ENCODE results near the gene SPRN. TPM values are rescaled to one million over a fixed set of nuclear protein-coding genes. Genes with fewer than 3 reads are reported as not detected.

The SPRN gene
- total RNA-seq, 1 donor from 2014 or later, result 0.06 TPM

- DNase-seq (ENCODE audit: low spot score), result peak; percentile 12
- TF ChIP-seq EZH2 (IDR thresholded peaks at IDR 0.05), result no peak
- no peak for TF ChIP-seq EZH2phosphoT487 (IDR thresholded peaks at IDR 0.05)
- no peak for TF ChIP-seq CTCF (IDR thresholded peaks at IDR 0.05)
- H3K27ac ChIP-seq, result peak overlapping the region; percentile 16
- peak overlapping the region; percentile 96 for H3K4me3 ChIP-seq
- H3K4me1 ChIP-seq, result peaks cover 11% of the 10 kb centered on the region
- peaks cover 16% of the 10 kb centered on the region for H3K4me1 Mint-ChIP-seq
- H2AFZ ChIP-seq (replicated peaks), result peak overlapping the region; percentile 19
- peaks cover 10% of the 10 kb centered on the region for H3K36me3 Mint-ChIP-seq
- no peaks in the 10 kb centered on the region for H3K9me3 Mint-ChIP-seq
- peaks cover 9% of the 10 kb centered on the region for H3F3A ChIP-seq (ENCODE audit: low read depth)
- H3K9ac ChIP-seq, result peak overlapping the region; percentile 78
- H4K20me1 ChIP-seq (ENCODE audit: low read depth), result peaks cover 6% of the 10 kb centered on the region
- H3K36me3 ChIP-seq, result no peaks in the 10 kb centered on the region
- H3K27me3 ChIP-seq, result no peaks in the 10 kb centered on the region
- H3K27ac Mint-ChIP-seq, result peak overlapping the region; percentile 92
- no peaks in the 10 kb centered on the region for H3K9me3 ChIP-seq (ENCODE audit: low read depth)
- peaks cover 44% of the 10 kb centered on the region for H3K79me2 ChIP-seq (ENCODE audit: low read depth)
- H3K4me2 ChIP-seq, result peak overlapping the region; percentile 99
- peak overlapping the region; percentile 98 for H3K4me3 Mint-ChIP-seq
- H3K27me3 Mint-ChIP-seq (ENCODE audit: insufficient read depth, low read depth), result peaks cover 5% of the 10 kb centered on the region
These were observed 29.6 kb downstream of the SPRN start for GRCh38 chr10:133394801-133395221.

- no peaks in the 10 kb centered on the region for H3K9me3 Mint-ChIP-seq
- peaks cover 44% of the 10 kb centered on the region for H3K79me2 ChIP-seq (ENCODE audit: low read depth)
These were observed 30.3 kb downstream of the SPRN start, which contains the start of gene MTG1 for GRCh38 chr10:133394064-133394663. TSS of gene MTG1 (plus strand) at chr10:133394157. CDS start at chr10:133394221, 64 bp downstream.

GRCh38 chr10:133393401-133394063 is 30.9 kb downstream of the SPRN start:
- Histone ChIP-seq H3K27ac (no peak overlapping the region), H3F3A (ENCODE audit: low read depth) (peaks cover 9% of the 10 kb centered on the region), H4K20me1 (ENCODE audit: low read depth) (peaks cover 6% of the 10 kb centered on the region), H3K4me3 (peak overlapping the region; percentile 96), H3K9ac (no peak overlapping the region), H3K4me2 (peak overlapping the region; percentile 99), H3K79me2 (ENCODE audit: low read depth) (peaks cover 39% of the 10 kb centered on the region), H3K9me3 (ENCODE audit: low read depth) (no peaks in the 10 kb centered on the region), H3K27me3 (no peaks in the 10 kb centered on the region), H2AFZ (replicated peaks) (peak overlapping the region; percentile 38), H3K36me3 (no peaks in the 10 kb centered on the region), H3K4me1 (peaks cover 11% of the 10 kb centered on the region)
- no peak for DNase-seq (ENCODE audit: low spot score)
- TF ChIP-seq CTCF (IDR thresholded peaks at IDR 0.05) (no peak), EZH2 (IDR thresholded peaks at IDR 0.05) (no peak), EZH2phosphoT487 (IDR thresholded peaks at IDR 0.05) (no peak)
- Mint-ChIP-seq H3K36me3 (peaks cover 9% of the 10 kb centered on the region), H3K27ac (peak overlapping the region; percentile 83), H3K4me3 (peak overlapping the region; percentile 98), H3K27me3 (ENCODE audit: insufficient read depth, low read depth) (peaks cover 5% of the 10 kb centered on the region), H3K9me3 (no peaks in the 10 kb centered on the region), H3K4me1 (peaks cover 16% of the 10 kb centered on the region)

More at GRCh38 chr10:133394064-133394663, 30.3 kb downstream of the SPRN start, which contains the start of gene MTG1:
- Mint-ChIP-seq H3K27ac (peak within 1 kb of the TSS; percentile 92), H3K4me3 (peak within 1 kb of the TSS; percentile 98), H3K27me3 (ENCODE audit: insufficient read depth, low read depth) (peaks cover 5% of the 10 kb centered on the region), H3K4me1 (peaks cover 16% of the 10 kb centered on the region), H3K36me3 (peaks cover 10% of the 10 kb centered on the region)
- Histone ChIP-seq H3K9me3 (ENCODE audit: low read depth) (no peaks in the 10 kb centered on the region), H3K36me3 (no peaks in the 10 kb centered on the region), H3K9ac (peak within 1 kb of the TSS; percentile 78), H3K4me2 (peak within 1 kb of the TSS; percentile 99), H3K4me3 (peak within 1 kb of the TSS; percentile 96), H2AFZ (replicated peaks) (peak within 1 kb of the TSS; percentile 38), H4K20me1 (ENCODE audit: low read depth) (peaks cover 6% of the 10 kb centered on the region), H3K27me3 (no peaks in the 10 kb centered on the region), H3K4me1 (peaks cover 11% of the 10 kb centered on the region), H3F3A (ENCODE audit: low read depth) (peaks cover 9% of the 10 kb centered on the region), H3K27ac (peak within 1 kb of the TSS; percentile 16)
- peak; percentile 99 for DNase-seq (ENCODE audit: low spot score)
- TF ChIP-seq CTCF (IDR thresholded peaks at IDR 0.05), result peak; percentile 24
- TF ChIP-seq EZH2 (IDR thresholded peaks at IDR 0.05), result no peak

Data from neural progenitor cell (in vitro differentiated cells).